NT2/D1 (cell line): ENCODE results near the gene CD163.

Source experiments
- DNase-seq: peaks from one replicate; pipeline ENCODE4 v3.0.0-alpha.2; 2011; ENCODE audit warnings: low read depth, low spot score
- H3K27me3 ChIP-seq: 2 replicates; pipeline ENCODE4 v1.6.0; 2011; ENCODE audit warnings: mild to moderate bottlenecking; ENCODE audit not compliant: insufficient read length, insufficient read depth
- H3K36me3 ChIP-seq: 2 replicates; pipeline ENCODE4 v1.6.1; 2011; ENCODE audit warnings: mild to moderate bottlenecking, low read length, mixed read lengths; ENCODE audit not compliant: insufficient read depth, insufficient read length
- H3K4me1 ChIP-seq: 2 replicates; pipeline ENCODE4 v1.5.1; 2011; ENCODE audit not compliant: insufficient read depth, insufficient read length
- H3K4me3 ChIP-seq: 2 replicates; pipeline ENCODE4 v1.5.1; 2011; ENCODE audit warnings: low read depth; ENCODE audit not compliant: insufficient read length
- H3K9ac ChIP-seq: 2 replicates; pipeline ENCODE4 v1.6.0; 2011; ENCODE audit warnings: low read depth; ENCODE audit not compliant: insufficient read length
- H3K9me3 ChIP-seq: 2 replicates; pipeline ENCODE4 v1.5.1; 2011; ENCODE audit warnings: mild to moderate bottlenecking, low read length; ENCODE audit not compliant: insufficient read depth
- SUZ12 ChIP-seq: IDR thresholded peaks from 2 replicates; pipeline ENCODE4 v1.6.1; 2011; ENCODE audit not compliant: insufficient read length, insufficient read depth; ENCODE audit errors: extremely low read depth
- YY1 ChIP-seq: IDR thresholded peaks from 2 replicates; pipeline ENCODE4 v1.6.1; 2011; ENCODE audit not compliant: insufficient read length, insufficient read depth
- ZNF274 ChIP-seq: IDR thresholded peaks from 2 replicates; pipeline ENCODE4 v1.6.1; 2011; ENCODE audit warnings: mild to moderate bottlenecking, low read depth, low read length

CD163 gene

DNA sequence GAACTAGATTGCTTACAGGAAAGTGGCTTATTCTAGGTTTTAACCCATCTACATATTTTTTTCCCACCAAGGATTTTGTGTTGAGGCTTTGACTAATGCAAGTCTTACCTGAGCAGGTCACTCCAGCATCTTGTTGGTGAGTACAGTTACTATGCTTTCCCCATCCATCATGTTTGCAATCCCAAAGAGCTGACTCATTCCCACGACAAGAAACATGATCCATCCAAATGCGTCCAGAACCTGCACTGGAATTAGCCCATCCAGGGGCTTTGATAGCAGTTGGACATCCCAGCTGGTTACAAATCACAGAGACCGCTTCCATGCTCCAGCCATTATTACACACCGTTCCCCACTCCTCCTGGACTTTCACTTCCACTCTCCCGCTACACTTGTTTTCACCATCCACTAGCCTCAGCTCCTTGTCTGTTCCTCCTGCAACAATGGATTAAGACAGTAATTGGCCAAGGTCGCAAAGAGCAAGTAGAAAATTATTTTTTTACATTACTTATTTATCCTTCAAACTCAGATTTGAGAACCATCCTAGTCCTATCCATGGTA, 2.5 kb downstream of the CD163 start:
- Histone ChIP-seq H3K4me3 (no peak overlapping the region), H3K36me3 (no peaks in the 10 kb centered on the region), H3K9ac (no peak overlapping the region), H3K27me3 (no peaks in the 10 kb centered on the region), H3K9me3 (no peaks in the 10 kb centered on the region), H3K4me1 (no peaks in the 10 kb centered on the region)
- no peak for TF ChIP-seq ZNF274
- no peak for TF ChIP-seq YY1
- no peak for TF ChIP-seq SUZ12
- no peak for DNase-seq

DNA sequence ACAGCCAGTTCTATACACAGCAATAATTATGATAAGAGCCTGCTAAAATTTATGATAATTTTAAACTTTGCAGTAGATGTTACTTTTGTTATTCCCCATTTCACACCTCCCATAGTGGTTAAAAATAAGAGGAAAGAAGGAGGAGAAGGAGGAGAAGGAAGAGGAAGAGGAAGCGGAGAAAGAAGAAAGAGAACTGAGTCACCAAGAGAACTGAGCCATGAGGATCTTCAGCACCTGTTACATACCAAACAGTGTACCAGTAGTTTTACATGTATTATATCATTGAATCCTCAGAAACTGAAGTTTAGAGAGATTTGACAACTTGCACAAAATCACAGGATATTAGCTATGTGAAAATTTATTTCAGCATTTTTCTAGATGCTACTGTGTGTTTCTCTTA, 3.9 kb downstream of the CD163 start:
- DNase-seq = no peak
- no peaks in the 10 kb centered on the region for H3K27me3 ChIP-seq
- no peaks in the 10 kb centered on the region for H3K9me3 ChIP-seq
- no peak overlapping the region for H3K9ac ChIP-seq
- no peaks in the 10 kb centered on the region for H3K4me1 ChIP-seq
- TF ChIP-seq SUZ12 (no peak), YY1 (no peak), ZNF274 (no peak)
- H3K4me3 ChIP-seq = no peak overlapping the region
- H3K36me3 ChIP-seq = no peaks in the 10 kb centered on the region

DNA sequence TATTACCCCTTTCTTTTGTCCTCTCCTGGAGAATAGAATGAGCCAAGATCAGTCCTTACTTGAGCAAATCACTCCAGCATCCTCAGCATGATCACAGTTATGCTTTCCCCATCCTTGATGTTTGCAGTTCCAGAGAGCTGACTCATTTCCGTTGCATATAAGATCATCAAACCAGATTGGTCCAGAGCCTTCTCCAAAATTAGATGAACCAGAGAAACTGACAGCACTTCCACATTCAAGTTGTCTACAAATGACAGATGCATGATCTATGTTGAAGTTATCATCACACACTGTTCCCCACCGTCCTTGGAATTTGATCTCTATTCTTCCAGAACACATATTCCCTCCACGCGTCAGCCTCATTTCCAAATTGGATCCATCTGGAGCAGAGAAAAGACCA, 4.8 kb downstream of the CD163 start:
- H3K9ac ChIP-seq = no peak overlapping the region
- H3K4me3 ChIP-seq = no peak overlapping the region
- TF ChIP-seq SUZ12 = no peak
- TF ChIP-seq YY1 = no peak
- no peak for TF ChIP-seq ZNF274
- H3K27me3 ChIP-seq = no peaks in the 10 kb centered on the region
- H3K4me1 ChIP-seq = no peaks in the 10 kb centered on the region
- H3K36me3 ChIP-seq = no peaks in the 10 kb centered on the region
- DNase-seq = no peak
- H3K9me3 ChIP-seq = no peaks in the 10 kb centered on the region

DNA sequence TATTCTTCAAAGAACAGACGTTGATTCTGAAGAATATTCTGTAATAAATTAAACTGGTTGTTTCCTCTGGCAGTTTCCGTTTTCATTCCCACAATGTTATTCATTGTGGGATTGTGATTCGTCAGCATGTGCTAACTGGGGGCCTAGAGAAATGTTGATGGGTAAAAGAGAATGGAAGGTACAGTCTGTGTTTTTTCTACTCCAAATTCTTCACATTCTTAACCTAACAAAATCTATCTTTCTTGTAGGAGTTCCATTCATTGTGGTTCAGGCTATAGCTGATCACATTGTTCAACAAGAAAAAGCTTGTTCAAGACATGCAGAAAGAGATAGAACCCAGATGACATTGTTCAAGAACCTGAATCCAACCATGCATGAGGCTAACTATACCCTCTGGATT, 5.9 kb downstream of the CD163 start:
- DNase-seq = peak; percentile 68

DNA sequence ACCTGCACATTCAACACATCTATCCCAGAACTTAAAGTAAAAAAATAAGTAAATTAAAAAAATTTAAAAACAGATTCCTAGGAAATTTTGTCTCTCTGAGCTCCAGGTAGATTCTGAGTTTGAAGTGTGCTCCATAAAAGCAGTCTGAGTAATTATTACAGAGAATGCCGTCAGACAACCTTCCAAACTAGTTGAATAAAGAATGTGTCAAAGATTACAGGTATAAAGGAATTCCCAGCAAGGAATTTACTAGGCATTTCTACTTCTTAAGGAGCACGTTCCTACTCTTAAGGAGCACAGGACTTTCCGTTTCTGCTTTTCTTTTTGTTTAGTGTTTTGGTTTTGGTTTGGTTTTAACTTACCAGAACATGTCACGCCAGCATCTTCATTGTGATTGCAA, 7.1 kb downstream of the CD163 start:
- Histone ChIP-seq H3K4me1 (no peaks in the 10 kb centered on the region), H3K27me3 (no peaks in the 10 kb centered on the region), H3K36me3 (no peaks in the 10 kb centered on the region), H3K9ac (no peak overlapping the region), H3K4me3 (no peak overlapping the region), H3K9me3 (no peaks in the 10 kb centered on the region)
- TF ChIP-seq SUZ12 (no peak), YY1 (no peak), ZNF274 (no peak)
- no peak for DNase-seq

More for the DNA sequence above, 5.9 kb downstream of the CD163 start:
- TF ChIP-seq YY1 (no peak), ZNF274 (no peak), SUZ12 (no peak)
- Histone ChIP-seq H3K36me3 (no peaks in the 10 kb centered on the region), H3K9ac (no peak overlapping the region), H3K9me3 (no peaks in the 10 kb centered on the region), H3K4me3 (no peak overlapping the region), H3K4me1 (no peaks in the 10 kb centered on the region), H3K27me3 (no peaks in the 10 kb centered on the region)

DNA sequence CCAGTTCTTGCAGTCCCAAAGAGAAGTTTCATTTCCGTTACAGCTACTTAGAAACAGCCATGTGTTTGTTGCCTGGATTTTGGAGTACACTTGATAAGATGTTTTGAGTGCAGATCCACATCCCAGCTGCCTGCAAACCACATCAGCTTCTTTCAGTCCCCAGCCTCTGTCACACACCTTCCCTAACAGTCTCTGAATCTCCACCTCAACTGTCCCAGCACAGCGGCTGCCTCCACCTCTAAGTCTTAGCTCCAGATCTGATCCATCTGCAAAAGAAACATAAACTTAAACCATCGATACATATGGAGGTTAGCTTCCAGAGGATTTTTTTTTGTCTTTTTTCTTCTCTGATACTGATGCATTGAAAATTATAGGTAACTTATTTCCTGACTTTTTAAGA, 8.4 kb downstream of the CD163 start:
- H3K36me3 ChIP-seq = no peaks in the 10 kb centered on the region
- H3K9me3 ChIP-seq = no peaks in the 10 kb centered on the region
- no peaks in the 10 kb centered on the region for H3K27me3 ChIP-seq
- no peak for DNase-seq
- no peaks in the 10 kb centered on the region for H3K4me1 ChIP-seq
- no peak overlapping the region for H3K4me3 ChIP-seq
- no peak for TF ChIP-seq ZNF274
- TF ChIP-seq YY1 = no peak
- TF ChIP-seq SUZ12 = no peak
- no peak overlapping the region for H3K9ac ChIP-seq

DNA sequence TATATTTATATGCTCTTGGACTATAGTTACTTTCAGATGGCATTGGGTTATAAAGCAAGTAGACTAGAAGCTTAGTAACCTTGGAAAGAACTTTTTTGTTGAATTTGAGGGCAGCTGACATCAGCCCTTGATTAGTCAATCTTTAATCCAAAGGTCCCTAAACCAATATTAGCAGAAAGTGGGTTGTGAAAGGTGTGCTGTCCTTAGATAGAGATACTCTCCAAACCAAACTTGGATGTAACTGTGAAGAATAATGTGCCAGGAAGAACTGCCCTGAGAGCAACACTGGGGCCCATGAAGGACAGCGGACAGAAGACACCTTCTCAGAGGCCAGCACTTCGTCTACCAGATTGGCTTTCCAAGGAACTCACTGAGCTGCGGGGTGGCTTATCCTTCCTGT, 10.6 kb downstream of the CD163 start:
- no peak for DNase-seq
- Histone ChIP-seq H3K4me3 (no peak overlapping the region), H3K9ac (no peak overlapping the region), H3K4me1 (no peaks in the 10 kb centered on the region), H3K9me3 (no peaks in the 10 kb centered on the region), H3K36me3 (no peaks in the 10 kb centered on the region), H3K27me3 (no peaks in the 10 kb centered on the region)
- no peak for TF ChIP-seq SUZ12
- TF ChIP-seq YY1 = no peak
- no peak for TF ChIP-seq ZNF274
